Measurements from ENCODE around the gene PGAP3. TPM values are rescaled to one million over a fixed set of nuclear protein-coding genes. Genes with fewer than 3 reads are reported as not detected.
A peak's percentile ranks its signal among the peaks of the same experiment; 100 is the strongest.
"Not testable (repeated sequence)": the region's sequence is repeated elsewhere in the genome, so short reads cannot be mapped to it uniquely, and the experiment has no call there.

The PGAP3 gene
- total and polyA plus RNA-seq, 7 experiments from 2014 or later = 13.3 to 39.9 (median 34.4) TPM

DNA sequence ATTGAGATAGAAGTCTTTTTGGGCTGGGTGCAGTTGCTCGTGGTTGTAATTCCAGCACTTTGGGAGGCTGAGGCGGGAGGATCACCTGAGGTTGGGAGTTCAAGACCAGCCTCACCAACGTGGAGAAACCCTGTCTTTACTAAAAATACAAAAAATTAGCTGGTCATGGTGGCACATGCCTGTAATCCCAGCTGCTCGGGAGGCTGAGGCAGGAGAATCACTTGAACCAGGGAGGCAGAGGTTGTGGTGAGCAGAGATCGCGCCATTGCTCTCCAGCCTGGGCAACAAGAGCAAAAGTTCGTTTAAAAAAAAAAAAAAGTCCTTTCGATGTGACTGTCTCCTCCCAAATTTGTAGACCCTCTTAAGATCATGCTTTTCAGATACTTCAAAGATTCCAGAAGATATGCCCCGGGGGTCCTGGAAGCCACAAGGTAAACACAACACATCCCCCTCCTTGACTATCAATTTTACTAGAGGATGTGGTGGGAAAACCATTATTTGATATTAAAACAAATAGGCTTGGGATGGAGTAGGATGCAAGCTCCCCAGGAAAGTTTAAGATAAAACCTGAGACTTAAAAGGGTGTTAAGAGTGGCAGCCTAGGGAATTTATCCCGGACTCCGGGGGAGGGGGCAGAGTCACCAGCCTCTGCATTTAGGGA lies 11.4 kb upstream of the PGAP3 start:
- H3K36me3 ChIP-seq (ENCODE audit: control insufficient read depth in 2 of 3, insufficient read depth in 3 of 3, low read length in 3 of 3); DNase-seq; CTCF ChIA-PET; H3K27ac Mint-ChIP-seq; H3K4me3 ChIP-seq (ENCODE audit: low read length); ATAC-seq; H3K4me1 ChIP-seq (ENCODE audit: control insufficient read depth in 2 of 2, insufficient read depth in 2 of 2, low read length in 2 of 2); intact Hi-C loops (cut with micrococcal nuclease); H3K9me3 ChIP-seq (ENCODE audit: control insufficient read depth in 2 of 3, low read length in 3 of 3); H3K27ac ChIP-seq (ENCODE audit: low read depth, low read length); H3K9me3 Mint-ChIP-seq: not testable (repeated sequence)
- H3K27me3 ChIP-seq (ENCODE audit: control insufficient read depth in 2 of 2, insufficient read depth in 2 of 2, low read length in 2 of 2) = peaks cover 3 to 14% of the 10 kb centered on the region in 2 donors
- Mint-ChIP-seq H3K4me3 (peak overlapping the region in 6 of 10 donors; percentile 30 to 72 (median 52)), H3K27me3 (peaks cover 28 to 48% (median 29%) of the 10 kb centered on the region in 5 donors), H3K36me3 (peaks cover 0 to 20% (median 6%) of the 10 kb centered on the region in 5 donors), H3K4me1 (peaks cover 5 to 18% (median 10%) of the 10 kb centered on the region in 7 donors)
- POLR2A ChIA-PET = interaction anchor here (1.5 kb wide), 1 partner anchor 11 kb away, joined by 4 read pairs; the partner anchor contains the start of gene PGAP3

- POLR2A ChIA-PET = no interaction called here
- CTCF ChIA-PET = interaction anchor here (0.7 to 1.2 kb wide), 2 partner anchors 265 to 633 kb away, joined by 3 to 4 read pairs; partner anchors contain the start of gene GSDMA
Measured at GRCh38 chr17:39697961-39698360, 10.1 kb upstream of the PGAP3 start.

GRCh38 chr17:39696731-39697130 lies 8.9 kb upstream of the PGAP3 start:
- ATAC-seq (no peak), DNase-seq (no peak)
- peaks cover 3 to 14% of the 10 kb centered on the region in 2 donors for H3K27me3 ChIP-seq (ENCODE audit: control insufficient read depth in 2 of 2, insufficient read depth in 2 of 2, low read length in 2 of 2)
- no peaks in the 10 kb centered on the region for H3K36me3 ChIP-seq (ENCODE audit: control insufficient read depth in 2 of 3, insufficient read depth in 3 of 3, low read length in 3 of 3)
- peaks cover 26 to 36% (median 28%) of the 10 kb centered on the region in 5 donors for H3K27me3 Mint-ChIP-seq
- no peak overlapping the region for H3K27ac ChIP-seq (ENCODE audit: low read depth, low read length)
- H3K9me3 Mint-ChIP-seq = peaks cover 0 to 2% (median 0%) of the 10 kb centered on the region in 11 donors
- POLR2A ChIA-PET = interaction anchor here (1.0 kb wide), 1 partner anchor 9 kb away, joined by 4 read pairs; the partner anchor contains the start of gene PGAP3
- H3K4me3 Mint-ChIP-seq = no peak overlapping the region
- H3K4me3 ChIP-seq (ENCODE audit: low read length) = no peak overlapping the region
- peaks cover 0 to 20% (median 6%) of the 10 kb centered on the region in 5 donors for H3K36me3 Mint-ChIP-seq
- peaks cover 0 to 13% (median 10%) of the 10 kb centered on the region in 7 donors for H3K4me1 Mint-ChIP-seq
- intact Hi-C loops (cut with micrococcal nuclease) = no loop called here
- no peak overlapping the region for H3K27ac Mint-ChIP-seq
- CTCF ChIA-PET = interaction anchor here (1.2 kb wide), 1 partner anchor 266 kb away, joined by 4 read pairs; the partner anchor contains the start of gene GSDMA
- no peaks in the 10 kb centered on the region for H3K4me1 ChIP-seq (ENCODE audit: control insufficient read depth in 2 of 2, insufficient read depth in 2 of 2, low read length in 2 of 2)
- no peaks in the 10 kb centered on the region for H3K9me3 ChIP-seq (ENCODE audit: control insufficient read depth in 2 of 3, low read length in 3 of 3)

More at GRCh38 chr17:39697961-39698360, 10.1 kb upstream of the PGAP3 start:
- Mint-ChIP-seq H3K27me3 (peaks cover 28 to 45% (median 29%) of the 10 kb centered on the region in 5 donors), H3K36me3 (peaks cover 0 to 20% (median 6%) of the 10 kb centered on the region in 5 donors), H3K27ac (no peak overlapping the region), H3K4me1 (peaks cover 0 to 18% (median 10%) of the 10 kb centered on the region in 7 donors), H3K9me3 (peaks cover 0 to 2% (median 0%) of the 10 kb centered on the region in 11 donors), H3K4me3 (no peak overlapping the region)
- no peak for ATAC-seq
- peaks cover 3 to 14% of the 10 kb centered on the region in 2 donors for H3K27me3 ChIP-seq (ENCODE audit: control insufficient read depth in 2 of 2, insufficient read depth in 2 of 2, low read length in 2 of 2)
- intact Hi-C loops (cut with micrococcal nuclease) = no loop called here
- DNase-seq = no peak
- no peak overlapping the region for H3K27ac ChIP-seq (ENCODE audit: low read depth, low read length)
- no peak overlapping the region for H3K4me3 ChIP-seq (ENCODE audit: low read length)
- no peaks in the 10 kb centered on the region for H3K9me3 ChIP-seq (ENCODE audit: control insufficient read depth in 2 of 3, low read length in 3 of 3)
- no peaks in the 10 kb centered on the region for H3K4me1 ChIP-seq (ENCODE audit: control insufficient read depth in 2 of 2, insufficient read depth in 2 of 2, low read length in 2 of 2)
- no peaks in the 10 kb centered on the region for H3K36me3 ChIP-seq (ENCODE audit: control insufficient read depth in 2 of 3, insufficient read depth in 3 of 3, low read length in 3 of 3)

DNA sequence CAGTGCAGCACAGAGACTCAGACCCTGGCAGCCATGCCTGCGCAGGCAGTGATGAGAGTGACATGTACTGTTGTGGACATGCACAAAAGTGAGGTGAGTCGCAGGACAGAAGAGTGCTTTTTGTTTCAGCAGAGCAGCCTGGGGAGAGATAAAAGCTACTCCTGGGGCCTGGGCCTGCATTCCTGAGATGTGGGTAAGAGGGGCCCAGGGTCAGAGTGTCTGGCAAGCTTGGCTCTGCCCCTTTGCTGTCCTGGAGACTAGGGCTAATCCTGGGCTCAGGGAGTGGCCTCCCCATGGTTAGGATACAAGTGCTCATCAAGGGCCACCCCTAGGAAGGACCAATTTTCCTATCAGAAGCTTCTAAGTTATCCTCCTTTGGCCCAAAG lies 7.2 kb upstream of the PGAP3 start:
- no peaks in the 10 kb centered on the region for H3K4me1 ChIP-seq (ENCODE audit: control insufficient read depth in 2 of 2, insufficient read depth in 2 of 2, low read length in 2 of 2)
- no peak overlapping the region for H3K4me3 ChIP-seq (ENCODE audit: low read length)
- H3K9me3 ChIP-seq (ENCODE audit: control insufficient read depth in 2 of 3, low read length in 3 of 3) = no peaks in the 10 kb centered on the region
- ChIA-PET POLR2A (interaction anchor here (1.3 kb wide), 1 partner anchor 34 kb away, joined by 3 read pairs; no protein-coding TSS in a partner anchor), CTCF (interaction anchor here (1.0 kb wide), 1 partner anchor 15 kb away, joined by 4 read pairs; no protein-coding TSS in a partner anchor)
- peaks cover 0 to 20% (median 6%) of the 10 kb centered on the region in 5 donors for H3K36me3 Mint-ChIP-seq
- H3K27ac ChIP-seq (ENCODE audit: low read depth, low read length) = no peak overlapping the region
- intact Hi-C loops (cut with micrococcal nuclease) = no loop called here
- H3K36me3 ChIP-seq (ENCODE audit: control insufficient read depth in 2 of 3, insufficient read depth in 3 of 3, low read length in 3 of 3) = no peaks in the 10 kb centered on the region
- ATAC-seq (no peak), DNase-seq (no peak)
- H3K27me3 Mint-ChIP-seq = peaks cover 13 to 22% (median 18%) of the 10 kb centered on the region in 5 donors
- no peak overlapping the region for H3K27ac Mint-ChIP-seq
- no peak overlapping the region for H3K4me3 Mint-ChIP-seq
- H3K4me1 Mint-ChIP-seq = peaks cover 0 to 9% (median 6%) of the 10 kb centered on the region in 7 donors
- peaks cover 3 to 10% of the 10 kb centered on the region in 2 donors for H3K27me3 ChIP-seq (ENCODE audit: control insufficient read depth in 2 of 2, insufficient read depth in 2 of 2, low read length in 2 of 2)
- peaks cover 0 to 2% (median 0%) of the 10 kb centered on the region in 11 donors for H3K9me3 Mint-ChIP-seq

DNA sequence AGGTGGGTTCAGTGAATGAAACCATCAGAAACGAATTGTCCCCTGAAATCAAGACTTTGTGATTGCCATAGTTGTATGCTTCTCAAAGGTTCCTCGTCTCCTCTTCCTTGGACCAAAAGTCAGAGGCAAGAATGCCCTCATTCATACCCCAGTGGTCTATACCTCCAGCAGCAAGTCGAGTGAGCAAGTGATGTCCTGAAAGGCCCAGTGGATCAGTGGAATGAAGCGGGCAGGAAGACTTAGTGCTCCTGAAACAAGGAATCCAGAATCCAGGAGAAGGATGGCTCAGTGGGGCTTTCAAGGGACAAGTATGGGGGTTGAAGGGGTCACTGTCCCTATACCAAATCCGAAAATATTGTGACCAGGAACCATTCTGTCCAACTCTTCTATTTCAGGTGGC lies 6.7 kb upstream of the PGAP3 start:
- intact Hi-C loops (cut with micrococcal nuclease) = no loop called here
- H3K27me3 Mint-ChIP-seq = peaks cover 10 to 19% (median 14%) of the 10 kb centered on the region in 5 donors
- Histone ChIP-seq H3K27me3 (ENCODE audit: control insufficient read depth in 2 of 2, insufficient read depth in 2 of 2, low read length in 2 of 2) (peaks cover 3 to 5% of the 10 kb centered on the region in 2 donors), H3K36me3 (ENCODE audit: control insufficient read depth in 2 of 3, insufficient read depth in 3 of 3, low read length in 3 of 3) (no peaks in the 10 kb centered on the region), H3K27ac (ENCODE audit: low read depth, low read length) (no peak overlapping the region), H3K4me3 (ENCODE audit: low read length) (no peak overlapping the region), H3K9me3 (ENCODE audit: control insufficient read depth in 2 of 3, low read length in 3 of 3) (no peaks in the 10 kb centered on the region), H3K4me1 (ENCODE audit: control insufficient read depth in 2 of 2, insufficient read depth in 2 of 2, low read length in 2 of 2) (no peaks in the 10 kb centered on the region)
- H3K9me3 Mint-ChIP-seq = no peaks in the 10 kb centered on the region
- peaks cover 0 to 6% (median 2%) of the 10 kb centered on the region in 7 donors for H3K4me1 Mint-ChIP-seq
- DNase-seq (no peak), ATAC-seq (no peak)
- peaks cover 0 to 19% (median 6%) of the 10 kb centered on the region in 5 donors for H3K36me3 Mint-ChIP-seq
- ChIA-PET CTCF (interaction anchor here (1.0 kb wide), 1 partner anchor 14 kb away, joined by 4 read pairs; no protein-coding TSS in a partner anchor), POLR2A (no interaction called here)
- H3K4me3 Mint-ChIP-seq = no peak overlapping the region
- no peak overlapping the region for H3K27ac Mint-ChIP-seq

DNA sequence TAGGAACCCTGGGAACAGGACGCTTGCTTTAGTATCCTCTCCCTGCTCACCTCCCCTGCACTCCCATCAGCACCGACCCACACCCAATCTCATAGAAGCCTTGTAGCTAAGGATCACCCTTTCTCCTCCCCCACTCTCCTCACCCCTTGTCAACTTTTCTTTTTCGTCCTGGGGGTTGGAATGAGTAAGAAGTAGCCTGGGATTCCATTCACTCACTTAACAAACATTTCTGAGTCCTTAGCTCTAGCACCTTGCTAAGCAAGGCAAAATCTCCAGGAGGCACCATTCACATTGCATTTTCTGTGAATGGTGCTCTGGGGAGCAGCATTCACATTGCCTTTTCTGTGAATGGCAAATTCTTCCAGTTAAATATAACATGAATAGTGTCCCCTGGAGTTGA lies 1.1 kb upstream of the PGAP3 start:
- H3K4me1 ChIP-seq (ENCODE audit: control insufficient read depth in 2 of 2, insufficient read depth in 2 of 2, low read length in 2 of 2) = peaks cover 8 to 18% of the 10 kb centered on the region in 2 donors
- intact Hi-C loops (cut with micrococcal nuclease) = loop anchor here (1.0 to 5.0 kb wide), 6 partner anchors 41 to 293 kb away; partner anchors contain the start of genes STARD3 (in 2 of the 2), CDK12 (in 1 of the 2), MIEN1 (in 1 of the 2) and PSMD3 (in 1 of the 2)
- CTCF ChIA-PET = interaction anchor here (2.0 to 2.4 kb wide), 2 partner anchors 10 to 23 kb away, joined by 5 to 14 read pairs; no protein-coding TSS in a partner anchor
- no peak overlapping the region for H3K27ac ChIP-seq (ENCODE audit: low read depth, low read length)
- H3K4me1 Mint-ChIP-seq = peaks cover 19 to 32% (median 30%) of the 10 kb centered on the region in 7 donors
- peaks cover 0 to 6% (median 0%) of the 10 kb centered on the region in 11 donors for H3K9me3 Mint-ChIP-seq
- peak overlapping the region; percentile 87 to 99 (median 98) for H3K4me3 Mint-ChIP-seq
- H3K27me3 Mint-ChIP-seq = no peaks in the 10 kb centered on the region
- no peaks in the 10 kb centered on the region for H3K9me3 ChIP-seq (ENCODE audit: control insufficient read depth in 2 of 3, low read length in 3 of 3)
- H3K4me3 ChIP-seq (ENCODE audit: low read length) = peak overlapping the region; percentile 93
- POLR2A ChIA-PET = interaction anchor here (0.6 to 4.8 kb wide), 9 partner anchors 10 to 685 kb away, joined by 3 to 43 read pairs (median 8); partner anchors contain the start of genes ERBB2 and MIEN1
- H3K36me3 Mint-ChIP-seq = peaks cover 5 to 21% (median 10%) of the 10 kb centered on the region in 5 donors
- no peaks in the 10 kb centered on the region for H3K27me3 ChIP-seq (ENCODE audit: control insufficient read depth in 2 of 2, insufficient read depth in 2 of 2, low read length in 2 of 2)
- H3K36me3 ChIP-seq (ENCODE audit: control insufficient read depth in 2 of 3, insufficient read depth in 3 of 3, low read length in 3 of 3) = peaks cover 0 to 13% (median 0%) of the 10 kb centered on the region in 3 experiments
- DNase-seq (no peak), ATAC-seq (no peak)
- peak overlapping the region in 8 of 9 donors; percentile 93 to 99 (median 98) for H3K27ac Mint-ChIP-seq
